NCI-H1092 treated with DMSO at 0.1 percent for 48 hours (cell line): ENCODE measurements around the gene WDR43.

Experiments
- DNase-seq: peaks from one replicate; lab custom pipeline; 2025; lab: John Stamatoyannopoulos, UW

Gene WDR43

DNA sequence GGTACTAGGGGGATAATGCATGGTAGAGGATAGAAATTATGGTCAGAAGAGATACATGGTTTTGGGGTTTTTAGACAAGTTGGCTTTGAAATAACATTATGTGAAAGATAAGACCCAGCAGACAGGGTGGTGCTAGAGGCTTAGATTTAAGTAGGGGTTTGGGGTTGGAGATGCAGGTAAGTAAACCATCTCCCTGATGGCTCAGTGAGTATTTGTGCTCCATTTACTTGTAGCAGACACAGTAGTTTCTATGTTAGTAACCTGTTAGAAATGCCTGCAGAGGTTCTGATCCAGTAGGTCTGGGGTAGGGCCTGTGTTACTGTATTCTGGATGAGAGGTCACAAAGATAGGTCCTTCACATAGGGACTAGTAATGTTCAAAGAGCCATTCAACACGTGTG lies 13.7 kb downstream of the WDR43 start:
- DNase-seq, result no peak

DNA sequence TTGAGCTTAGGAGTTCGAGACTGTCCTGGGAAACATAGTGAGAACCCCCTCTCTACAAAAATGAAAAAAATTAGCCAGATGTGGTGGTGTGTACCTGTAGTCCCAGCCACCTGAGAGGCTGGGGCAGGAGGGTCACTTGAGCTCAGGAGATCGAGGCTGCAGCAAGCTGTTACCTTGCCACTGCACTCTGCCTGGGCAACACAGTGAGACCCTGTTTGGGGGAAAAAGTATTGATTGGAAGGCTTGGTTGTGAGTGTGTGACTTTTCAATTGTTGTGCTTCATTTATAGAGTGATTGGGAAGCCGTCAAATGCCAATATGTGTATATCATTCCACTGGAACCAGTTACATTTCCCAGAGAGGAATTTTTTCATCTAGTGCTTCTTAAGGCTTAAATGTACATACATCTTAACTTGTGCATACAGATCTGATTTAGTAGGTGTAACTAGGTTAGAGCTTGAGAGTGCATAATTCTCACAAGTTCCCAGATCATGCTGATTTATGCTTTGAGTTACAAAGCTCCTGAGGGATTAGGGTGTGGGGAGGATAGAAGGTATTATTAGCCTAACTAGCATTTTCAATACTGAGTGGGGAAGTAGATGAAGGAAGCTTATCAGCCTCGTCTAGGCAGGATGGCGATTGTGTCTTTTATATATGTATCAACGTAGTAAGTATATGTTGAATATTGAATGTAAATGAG lies 15.3 kb downstream of the WDR43 start:
- DNase-seq, result no peak

DNA sequence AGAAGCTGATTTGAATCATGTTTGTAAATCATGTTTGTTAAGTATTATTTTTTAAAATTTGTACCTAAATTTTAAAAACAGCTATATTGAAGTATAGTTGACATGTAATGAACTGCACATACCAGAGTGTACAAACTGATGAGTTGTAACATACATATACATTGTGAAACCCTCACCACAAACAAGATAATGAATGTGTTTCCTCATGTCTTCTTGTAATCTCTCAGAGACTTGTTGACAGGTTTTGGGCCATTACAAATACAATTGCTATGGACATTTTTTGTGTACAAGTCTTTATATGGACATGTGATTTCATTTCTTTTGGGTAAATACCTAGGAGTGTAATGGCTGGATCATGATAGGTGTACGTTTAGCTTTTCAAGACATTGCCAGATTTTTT lies 21.5 kb downstream of the WDR43 start:
- no peak for DNase-seq

DNA sequence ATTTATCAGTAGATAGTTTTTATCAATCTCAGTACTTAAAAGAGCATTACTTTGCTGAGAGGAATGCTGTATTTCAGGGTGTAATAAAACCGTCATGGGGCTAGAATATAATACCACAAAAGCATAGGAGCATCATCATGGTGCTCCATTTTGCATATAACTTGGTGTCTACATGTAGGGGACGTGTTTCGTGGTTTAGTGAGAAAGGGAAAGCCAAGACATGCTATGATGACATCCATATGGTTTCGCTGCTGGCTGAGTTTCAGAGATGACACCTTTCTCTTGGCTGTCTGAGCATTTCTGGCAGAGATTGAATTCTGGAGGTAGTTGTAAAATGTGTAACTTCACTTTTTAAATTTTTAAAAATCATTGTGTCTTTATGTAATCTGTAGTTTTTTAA lies 32.4 kb downstream of the WDR43 start:
- DNase-seq, result no peak

DNA sequence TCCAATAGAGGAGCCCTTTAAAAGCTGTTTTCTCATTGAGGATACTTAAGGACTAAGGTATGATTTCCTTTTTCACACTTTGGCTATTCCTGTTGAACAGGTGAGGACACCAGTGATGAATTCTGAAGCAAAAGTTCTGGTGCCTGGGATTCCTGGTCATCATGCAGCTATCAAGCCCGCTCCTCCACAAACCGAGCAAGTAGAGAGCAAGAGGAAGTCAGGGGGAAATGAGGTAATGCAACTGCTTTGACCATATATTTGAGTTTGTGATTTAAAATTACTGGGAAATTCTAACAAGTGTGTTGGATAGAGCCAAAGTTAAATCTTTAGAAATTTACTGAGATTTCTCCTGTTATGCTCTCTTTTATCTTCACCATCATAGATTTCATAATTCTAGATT lies 33.0 kb downstream of the WDR43 start:
- no peak for DNase-seq

DNA sequence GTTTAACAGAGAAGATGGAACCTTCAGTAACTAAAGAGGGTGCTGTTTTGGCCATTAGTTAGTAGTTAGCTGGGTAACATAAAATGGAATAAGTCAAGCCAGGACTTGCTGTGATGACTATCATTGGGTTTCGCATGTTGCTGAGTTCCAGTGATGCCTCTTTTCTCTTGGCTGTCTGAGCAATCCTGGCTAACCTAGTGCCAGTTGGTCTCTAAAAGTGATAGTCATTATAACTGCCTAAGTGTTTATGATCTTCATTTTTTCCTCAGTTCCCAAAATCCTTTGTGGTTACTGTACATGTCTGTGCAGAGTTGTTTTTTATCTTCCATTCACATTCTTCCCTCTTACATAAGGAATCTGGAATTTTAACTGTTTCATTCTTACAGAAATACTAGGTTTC lies 33.4 kb downstream of the WDR43 start:
- no peak for DNase-seq

DNA sequence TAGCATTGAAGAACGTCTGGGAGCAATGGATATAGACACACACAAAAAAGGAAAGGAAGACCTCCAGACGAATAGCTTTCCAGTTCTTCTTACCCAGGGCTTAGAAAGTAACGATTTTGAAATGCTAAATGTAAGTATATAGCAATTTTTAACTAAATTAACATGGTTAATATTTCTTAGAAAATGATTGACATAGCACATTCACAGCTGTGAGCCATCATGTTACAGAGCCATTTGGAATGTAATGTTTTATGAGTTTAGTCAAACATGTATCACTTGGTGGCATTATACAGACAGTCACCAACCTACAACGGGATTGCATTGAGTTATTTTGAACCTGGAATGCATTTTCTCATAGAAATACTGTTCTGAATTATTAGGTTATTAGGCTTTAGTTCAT lies 35.1 kb downstream of the WDR43 start:
- DNase-seq, result no peak

DNA sequence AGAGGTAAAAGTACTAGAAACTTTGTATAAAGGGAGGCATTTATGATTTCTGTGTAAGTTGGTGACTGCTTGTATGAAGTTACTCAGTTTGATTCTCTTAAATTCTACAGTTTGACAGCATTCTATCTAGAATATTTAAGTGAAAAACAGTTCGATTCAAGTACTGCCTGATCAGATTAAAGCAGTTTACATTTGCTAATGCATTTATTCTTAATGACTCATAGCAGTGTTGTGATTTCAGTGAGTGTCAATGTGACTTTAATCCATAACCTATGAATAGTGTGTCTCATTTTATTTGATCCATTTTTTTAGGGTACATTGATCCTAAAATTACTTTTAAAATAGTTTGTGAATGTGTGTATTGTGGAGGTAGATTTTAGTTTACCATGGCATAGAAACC lies 35.7 kb downstream of the WDR43 start:
- no peak for DNase-seq

DNA sequence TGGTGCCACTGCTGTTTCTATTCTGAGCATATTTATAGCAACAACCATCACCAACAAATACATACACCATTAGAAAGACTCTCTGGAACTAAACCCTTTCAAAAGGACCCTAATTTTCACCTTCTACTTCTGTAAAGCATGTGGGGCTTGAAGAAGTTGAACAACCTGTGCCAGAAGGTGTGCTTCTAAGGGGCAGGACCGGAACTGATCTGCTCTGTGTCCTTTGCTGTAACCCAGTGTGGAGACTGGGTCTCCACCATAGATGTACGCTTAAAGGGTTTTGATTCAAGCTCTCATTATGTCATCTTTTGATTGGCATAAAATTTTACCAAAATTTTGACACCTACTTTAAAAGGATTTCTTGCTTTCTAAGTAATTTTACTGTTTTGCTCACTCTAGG lies 40.3 kb downstream of the WDR43 start:
- DNase-seq, result no peak

DNA sequence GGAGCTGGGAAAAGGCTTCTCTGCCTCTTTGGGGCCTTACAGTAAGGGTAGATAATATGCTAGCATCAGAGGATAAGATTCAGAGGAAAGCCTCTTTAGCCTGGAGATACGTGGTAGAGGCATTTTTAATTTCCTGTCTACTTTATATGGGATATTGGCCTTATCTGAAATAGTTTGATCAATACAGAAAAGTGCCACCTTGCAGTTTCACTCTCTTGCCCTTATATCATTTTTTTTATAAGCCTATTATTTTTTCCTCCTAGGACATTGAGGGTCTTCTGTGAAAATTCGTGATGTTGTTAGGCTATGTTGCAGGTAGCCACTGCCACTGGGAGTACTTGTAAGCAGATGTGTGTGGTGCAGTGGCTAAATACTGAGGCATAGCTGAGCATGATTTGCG lies 46.5 kb downstream of the WDR43 start:
- no peak for DNase-seq

DNA sequence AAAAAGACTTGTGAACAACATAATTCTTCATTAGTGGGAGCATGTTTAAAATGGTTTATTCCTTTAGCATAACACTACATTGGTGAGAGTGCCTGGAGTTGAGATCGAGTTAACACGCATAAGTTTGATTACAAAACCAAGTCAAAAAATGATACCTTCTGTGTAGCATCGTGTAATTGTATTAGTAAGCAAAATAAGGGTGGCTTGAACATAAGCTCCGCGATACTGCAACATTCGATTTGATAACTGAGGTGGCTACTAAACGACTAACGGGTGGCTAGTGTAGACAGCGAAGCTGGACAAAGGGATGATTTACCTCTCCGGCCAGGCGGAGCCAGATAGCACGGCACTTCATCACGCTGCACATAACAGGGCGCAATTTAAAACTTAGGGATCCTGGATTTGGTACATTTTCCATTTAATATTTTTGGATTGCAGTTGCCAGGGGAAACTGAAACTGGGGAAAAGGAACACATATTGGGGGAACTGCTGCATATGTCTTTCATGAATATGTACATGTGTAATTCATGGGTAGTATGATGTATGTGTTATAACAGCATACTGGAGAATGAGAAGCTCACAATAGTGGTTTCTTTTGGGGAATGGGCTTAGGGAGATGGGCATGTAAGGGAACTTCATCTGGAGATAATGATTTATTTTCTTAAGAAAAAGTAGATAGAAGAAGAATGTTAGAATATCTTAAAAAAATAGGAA lies 50.2 kb downstream of the WDR43 start:
- no peak for DNase-seq

DNA sequence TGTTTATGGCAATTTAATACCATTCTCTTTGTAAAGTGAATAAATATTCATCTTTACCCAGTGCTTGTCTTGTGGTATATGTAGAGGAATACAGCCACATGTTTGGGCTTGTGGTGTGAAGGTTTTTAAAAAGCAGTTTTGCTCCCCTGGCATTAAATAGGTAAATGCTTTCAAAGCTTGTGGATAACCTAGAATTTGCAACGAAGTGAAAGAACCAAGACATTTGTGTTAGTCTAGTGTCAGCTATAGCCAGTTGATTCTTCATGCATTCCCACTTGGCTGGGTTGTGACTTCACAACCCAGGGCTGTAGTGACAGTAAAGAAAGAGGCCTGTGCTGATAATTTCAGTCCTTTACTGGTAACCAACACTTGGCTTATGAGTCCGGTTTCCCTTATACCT lies 53.7 kb downstream of the WDR43 start:
- no peak for DNase-seq

DNA sequence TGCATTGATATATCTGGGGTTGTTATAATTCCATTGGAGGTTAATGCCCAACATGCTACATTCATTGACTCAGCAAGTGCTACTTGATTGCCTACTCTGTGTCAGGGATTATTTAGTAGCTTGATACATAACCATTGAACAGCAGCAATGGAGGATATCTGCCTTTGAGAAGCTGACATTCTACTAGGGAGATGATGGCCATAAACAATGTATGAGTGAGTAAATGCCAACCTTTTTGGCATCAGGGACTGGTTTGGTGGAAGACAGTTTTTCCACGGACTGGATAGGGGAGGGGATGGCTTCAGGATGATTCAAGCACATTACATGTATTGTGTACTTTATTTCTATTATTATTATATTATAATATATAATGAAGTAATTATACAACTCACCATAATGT lies 54.7 kb downstream of the WDR43 start:
- no peak for DNase-seq

DNA sequence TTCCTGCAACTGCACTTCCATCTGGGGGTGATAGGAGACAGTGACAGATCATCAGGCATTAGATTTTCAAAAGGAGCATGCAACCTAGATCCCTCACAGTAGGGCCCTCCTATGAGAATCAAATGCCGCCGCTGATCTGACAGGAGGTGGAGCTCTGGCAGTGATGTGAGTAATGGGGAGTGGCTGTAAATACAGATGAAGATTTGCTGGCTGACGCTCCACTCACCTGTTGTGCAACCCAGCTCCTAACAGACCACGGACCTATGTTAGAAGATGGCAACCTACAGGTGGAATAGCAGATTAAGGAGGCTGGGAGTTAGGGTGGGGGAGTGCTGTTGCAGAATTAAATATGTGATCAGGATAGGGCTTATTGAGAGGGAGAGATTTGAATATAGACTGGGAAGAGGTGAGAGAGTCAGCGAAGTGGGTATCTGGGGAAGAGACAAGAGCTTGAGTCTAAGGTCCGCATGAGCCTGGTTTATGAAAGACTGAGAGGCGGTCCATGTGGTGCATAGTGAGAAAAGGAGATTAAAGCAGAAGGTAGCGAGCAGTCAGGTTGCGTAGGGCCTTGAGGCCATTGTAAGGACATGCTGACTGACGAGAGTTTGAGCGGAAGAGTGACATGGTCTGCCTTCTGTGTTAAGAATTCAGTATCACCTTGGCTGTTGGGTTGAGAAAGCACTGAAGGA lies 55.3 kb downstream of the WDR43 start:
- no peak for DNase-seq

DNA sequence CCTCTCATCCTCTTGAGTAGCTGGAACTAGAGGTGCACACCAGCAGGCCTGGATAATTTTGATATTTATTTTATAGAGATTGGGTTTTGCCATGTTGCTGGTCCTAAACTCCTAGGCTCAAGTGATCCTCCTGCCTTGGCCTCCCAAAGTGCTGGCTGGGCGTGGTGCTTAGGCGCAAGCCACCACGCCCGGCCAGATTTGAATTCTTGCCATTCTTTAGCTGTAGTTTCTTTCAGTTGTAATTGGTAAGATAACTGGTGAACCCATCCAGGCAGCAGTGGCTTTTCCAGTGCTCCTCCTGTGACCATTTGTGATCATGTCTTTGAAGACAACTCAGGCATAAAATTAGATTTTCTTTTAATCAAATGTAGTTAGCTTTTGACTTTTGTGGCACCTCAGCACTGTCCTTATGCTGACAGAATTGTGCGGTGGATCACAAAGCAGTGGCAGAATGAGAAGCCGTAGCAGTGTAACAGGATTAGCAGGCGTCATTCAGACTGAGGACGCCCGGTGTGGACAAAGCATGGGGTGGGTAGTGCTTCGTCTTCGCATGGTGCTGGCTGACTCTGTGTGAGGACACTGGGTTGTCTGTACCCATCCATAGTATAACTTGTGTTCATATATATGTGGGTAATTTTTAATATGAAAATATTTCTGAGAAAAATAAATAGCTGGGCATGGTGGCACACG lies 56.6 kb downstream of the WDR43 start:
- DNase-seq, result no peak

DNA sequence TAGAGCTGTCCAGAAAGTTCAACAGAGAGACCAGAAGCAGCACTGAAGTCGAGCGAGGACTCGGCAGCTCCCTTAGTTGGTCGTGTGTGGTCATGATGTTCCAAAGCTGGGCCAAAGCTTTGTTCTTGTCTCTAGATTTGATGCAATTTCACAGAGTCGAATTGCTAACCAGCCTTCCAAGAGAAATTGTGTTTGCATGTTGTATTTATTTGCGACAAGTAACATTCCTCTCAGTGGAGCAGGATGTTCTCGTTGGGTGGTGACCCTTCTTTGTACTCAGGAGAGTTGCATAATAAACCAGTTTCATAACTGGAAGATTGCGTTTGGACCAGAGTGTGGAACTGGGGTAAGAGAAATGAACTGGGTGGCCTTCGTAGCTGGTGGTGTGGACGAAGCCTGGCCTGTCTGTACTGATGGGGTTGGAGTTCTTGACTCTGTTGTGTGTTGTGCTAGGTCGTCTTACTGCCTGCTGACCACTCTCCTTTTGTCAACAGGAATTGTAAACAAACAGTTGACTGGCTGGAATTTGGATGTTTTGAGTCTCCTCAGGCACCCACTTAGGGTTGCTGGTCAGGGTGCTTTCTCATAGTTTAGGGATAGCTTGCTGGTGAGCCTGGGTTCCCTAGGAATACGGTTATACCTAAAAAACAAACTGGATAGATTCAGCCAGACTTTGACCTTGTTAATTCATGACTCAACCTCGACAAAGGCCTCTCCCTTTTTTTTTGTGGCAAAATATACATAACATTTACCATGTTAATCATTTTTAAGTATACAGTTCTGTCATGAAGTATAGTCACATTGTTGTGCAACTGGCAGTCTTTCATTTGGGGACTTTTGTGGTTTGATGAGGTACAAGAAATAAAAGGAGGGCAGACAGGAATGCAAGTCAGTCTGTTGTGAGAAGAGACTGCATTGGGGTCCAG lies 57.7 kb downstream of the WDR43 start:
- no peak for DNase-seq

DNA sequence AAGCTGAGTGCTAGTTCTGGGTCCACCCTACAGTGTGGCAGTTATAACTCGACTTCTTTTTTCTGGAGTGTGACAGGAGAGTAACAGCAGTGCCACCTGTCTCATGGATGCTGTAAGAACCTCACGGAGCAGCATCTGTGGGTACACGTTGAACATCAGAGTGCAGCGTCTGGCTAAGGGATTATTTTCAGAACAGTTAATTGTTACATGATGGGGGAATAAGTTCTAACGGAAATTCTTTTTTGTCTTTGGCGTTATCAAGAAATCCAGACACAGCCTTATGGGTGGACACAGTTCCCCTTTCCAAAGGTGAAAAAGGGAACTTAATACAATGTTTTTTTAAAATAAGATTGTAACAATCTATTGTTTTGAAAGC lies 58.4 kb downstream of the WDR43 start:
- no peak for DNase-seq

DNA sequence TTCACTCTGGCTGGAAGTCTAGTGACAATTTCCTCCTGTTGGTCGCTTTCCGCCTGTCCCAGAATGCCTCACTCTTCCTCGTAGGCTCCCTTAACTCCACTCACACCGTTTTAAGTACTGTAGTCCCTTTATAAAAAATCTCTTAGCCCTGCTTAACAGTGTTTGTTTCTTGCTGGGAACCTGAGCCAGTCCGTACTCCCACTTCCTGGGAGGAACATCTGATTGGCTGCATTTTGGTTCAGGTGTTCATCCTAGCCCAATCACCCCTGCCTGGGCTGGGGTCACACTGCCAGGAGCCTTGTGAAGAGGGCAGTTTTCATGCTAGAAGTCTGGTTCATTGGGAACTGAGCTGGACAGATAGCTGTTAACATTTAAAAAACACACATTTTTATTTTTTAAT lies 61.0 kb downstream of the WDR43 start:
- DNase-seq, result no peak

DNA sequence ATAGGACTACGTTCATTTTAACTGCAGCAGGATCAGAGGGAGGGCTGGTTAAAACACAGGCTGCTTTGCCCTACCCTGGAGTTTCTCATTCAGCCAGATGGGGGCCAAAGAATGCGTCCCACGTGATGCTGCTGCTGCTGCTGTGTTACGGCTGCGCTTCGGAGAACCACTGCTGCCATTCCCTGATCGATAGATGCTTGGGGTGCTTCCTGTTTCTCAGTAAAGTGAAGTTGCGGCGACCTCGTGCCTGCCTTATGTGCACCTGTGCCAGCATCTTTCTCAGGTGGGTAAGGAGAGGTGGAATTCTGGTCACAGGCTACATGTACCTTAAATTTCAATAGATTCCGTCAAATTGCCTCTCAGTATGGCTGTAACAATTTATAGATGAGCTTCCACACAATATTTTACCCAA lies 62.0 kb downstream of the WDR43 start:
- DNase-seq, result no peak

DNA sequence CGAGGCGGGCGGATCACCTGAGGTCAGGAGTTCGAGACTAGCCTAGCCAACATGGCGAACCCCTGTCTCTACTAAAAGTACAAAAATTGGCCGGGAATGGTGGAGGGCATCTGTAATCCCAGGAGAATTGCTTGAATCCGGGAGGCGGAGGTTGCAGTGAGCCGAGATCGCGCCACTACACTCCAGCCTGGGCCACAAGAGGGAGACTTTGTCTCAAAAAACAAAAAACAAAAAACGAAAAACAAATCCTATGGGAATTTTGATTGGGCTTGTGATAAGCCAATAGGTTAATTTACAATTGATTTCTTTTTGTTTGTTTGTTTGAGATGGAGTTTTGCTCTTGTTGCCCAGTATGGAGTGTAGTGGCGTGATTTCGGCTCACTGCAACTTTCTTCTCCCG lies 62.4 kb downstream of the WDR43 start:
- DNase-seq, result no peak

DNA sequence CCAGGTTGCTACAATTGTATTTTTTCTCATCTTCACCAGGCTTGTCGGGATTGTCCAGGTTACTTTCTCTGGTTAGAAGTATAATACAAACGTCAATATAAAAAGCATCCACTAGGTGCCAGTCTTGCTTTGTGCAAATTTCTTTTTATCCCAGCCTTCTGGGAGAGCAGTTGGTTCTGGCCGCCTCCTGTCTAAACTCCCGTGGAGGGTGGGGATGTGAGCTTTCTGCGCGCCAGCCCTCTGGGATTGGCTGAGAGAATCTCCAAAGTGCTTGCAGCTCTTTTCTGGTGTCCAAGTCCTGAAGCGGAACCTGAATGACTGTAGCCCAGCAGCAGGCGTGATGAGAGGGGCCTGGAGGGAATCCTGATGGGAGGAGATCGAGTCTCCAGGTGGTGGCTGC lies 64.2 kb downstream of the WDR43 start:
- peak; percentile 69 for DNase-seq

DNA sequence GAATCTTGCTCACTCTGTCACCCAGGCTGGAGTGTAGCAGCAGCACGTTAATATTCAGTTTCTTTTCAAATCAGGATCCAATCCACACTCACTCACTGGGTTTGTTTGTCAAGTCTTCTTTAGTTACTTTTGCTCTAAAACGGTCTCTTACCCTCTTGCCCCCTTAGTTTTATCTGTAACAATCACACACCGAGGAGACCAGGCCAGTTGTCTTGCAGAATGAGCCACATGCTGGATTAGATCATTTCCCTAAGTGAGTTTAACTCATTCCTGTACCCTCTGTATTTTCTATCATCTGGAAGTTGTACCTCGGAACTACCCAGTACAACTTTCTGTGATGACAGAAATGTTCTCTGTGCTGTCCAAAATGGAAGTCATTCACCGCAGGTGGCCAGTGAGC lies 65.9 kb downstream of the WDR43 start:
- no peak for DNase-seq
